ENCODE data around the gene NUTM1.

Gene NUTM1

DNA sequence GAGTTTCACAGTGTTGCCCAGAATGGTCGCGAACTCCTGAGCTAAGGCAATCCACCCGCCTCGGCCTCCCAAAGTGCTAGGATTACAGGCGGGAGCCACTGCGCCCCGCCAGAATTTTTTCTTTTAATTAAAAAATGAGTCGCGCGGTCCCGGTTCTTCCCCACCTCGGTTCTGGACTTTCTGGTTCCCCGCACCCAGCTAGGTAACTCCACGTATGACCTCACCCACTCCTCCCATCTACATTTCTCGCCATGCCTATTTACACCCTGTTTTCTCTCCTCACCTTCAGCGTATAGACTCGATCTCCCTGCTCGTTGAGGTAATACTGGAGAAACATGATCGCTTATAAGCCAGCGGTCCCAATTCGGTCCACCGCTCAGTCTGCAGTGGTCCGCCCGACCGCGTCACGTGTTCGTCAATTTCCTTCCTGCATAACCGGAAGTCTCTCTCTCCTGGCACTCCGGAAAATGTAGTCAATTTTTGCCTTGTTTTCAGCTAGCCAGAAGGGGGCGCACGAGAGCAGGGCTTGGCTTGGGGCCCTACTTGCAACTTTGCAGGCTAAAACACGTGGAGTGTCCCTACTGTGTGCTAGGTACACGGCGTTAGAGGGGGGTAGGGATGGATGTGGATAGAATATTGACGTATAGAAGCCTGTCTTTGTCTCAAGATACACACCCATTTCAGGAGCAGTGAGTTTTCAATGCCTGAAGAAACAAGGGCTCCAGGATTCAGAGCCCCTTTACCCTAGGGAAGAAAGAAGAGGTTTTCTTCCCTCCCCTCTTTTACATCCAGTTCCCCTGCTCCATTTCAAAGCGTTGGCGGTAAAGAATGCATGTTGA lies at the start of gene NUTM1, which contains the start of gene NOP10:
Gene NUTM1 (plus strand): TSS at position 579 of the 839 bp plus-strand sequence. CDS start 382 bp downstream, outside the sequence.
Gene NOP10 (minus strand): TSS at position 400 of the 839 bp plus-strand sequence. CDS start 63 bp downstream, at position 337.
- DNase-seq, result peak; percentile 88

- DNase-seq, result peak; percentile 30
These were observed 46.1 kb upstream of the NUTM1 start for GRCh38 chr15:34297059-34297458.

DNA sequence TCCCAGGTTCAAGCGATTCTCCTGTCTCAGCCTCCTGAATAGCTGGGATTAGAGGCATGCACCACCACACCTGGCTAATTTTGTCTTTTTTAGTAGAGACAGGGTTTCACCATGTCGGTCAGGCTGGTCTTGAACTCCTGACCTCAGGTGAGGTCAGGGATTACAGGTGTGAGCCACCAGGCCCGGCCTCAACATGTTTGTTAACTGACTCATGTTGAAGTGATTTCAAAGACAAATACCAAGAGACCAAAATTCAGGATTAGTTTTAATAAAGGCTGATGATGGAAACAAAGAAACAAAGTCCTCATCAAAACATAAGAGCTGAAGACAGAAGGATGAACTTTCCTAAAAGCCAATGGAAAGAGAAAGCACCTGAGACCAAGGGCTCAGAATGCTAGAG lies 42.1 kb upstream of the NUTM1 start:
- DNase-seq, result no peak

DNA sequence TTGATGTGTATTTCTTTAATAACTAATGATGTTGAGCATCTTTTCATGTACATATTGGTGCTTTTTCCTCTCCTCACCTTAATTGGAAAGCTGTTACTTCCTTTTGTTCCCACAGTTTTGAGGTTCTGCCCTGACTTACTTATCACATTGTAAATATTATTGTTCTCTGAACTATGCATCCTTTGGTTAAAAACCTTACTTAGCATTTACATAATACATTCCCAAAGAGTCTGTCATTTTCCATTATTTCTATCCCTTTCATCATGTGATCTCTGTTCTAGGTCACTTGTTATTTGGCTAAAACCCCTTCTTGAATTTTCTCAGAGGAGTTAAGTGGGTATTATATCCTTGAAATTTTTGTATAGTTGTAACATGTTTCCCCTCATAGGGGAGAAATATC lies 38.5 kb upstream of the NUTM1 start:
- peak; percentile 69 for DNase-seq

DNA sequence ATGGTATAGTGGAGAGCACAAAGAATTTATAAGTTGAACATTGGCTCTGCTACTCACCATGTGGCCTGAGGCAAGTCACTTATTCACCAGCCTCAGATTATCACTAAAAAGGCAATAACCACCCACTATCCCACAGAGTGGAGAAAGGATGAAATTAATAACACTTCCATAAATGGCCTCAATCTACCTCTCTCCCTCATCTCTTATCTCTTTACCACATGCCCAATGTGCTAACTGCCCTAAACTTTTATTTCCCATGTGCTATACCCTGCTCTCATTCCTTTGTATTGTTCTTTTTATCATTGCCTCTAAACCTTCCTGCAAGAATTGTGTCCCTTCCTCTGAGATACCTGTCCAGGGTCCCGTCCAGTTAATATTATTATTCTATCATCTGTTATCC lies 31.6 kb upstream of the NUTM1 start:
- DNase-seq, result no peak

- DNase-seq, result no peak
These were observed 28.3 kb upstream of the NUTM1 start for GRCh38 chr15:34314491-34315490.

- DNase-seq, result peak; percentile 69
These were observed 24.6 kb upstream of the NUTM1 start for GRCh38 chr15:34318277-34319079.

DNA sequence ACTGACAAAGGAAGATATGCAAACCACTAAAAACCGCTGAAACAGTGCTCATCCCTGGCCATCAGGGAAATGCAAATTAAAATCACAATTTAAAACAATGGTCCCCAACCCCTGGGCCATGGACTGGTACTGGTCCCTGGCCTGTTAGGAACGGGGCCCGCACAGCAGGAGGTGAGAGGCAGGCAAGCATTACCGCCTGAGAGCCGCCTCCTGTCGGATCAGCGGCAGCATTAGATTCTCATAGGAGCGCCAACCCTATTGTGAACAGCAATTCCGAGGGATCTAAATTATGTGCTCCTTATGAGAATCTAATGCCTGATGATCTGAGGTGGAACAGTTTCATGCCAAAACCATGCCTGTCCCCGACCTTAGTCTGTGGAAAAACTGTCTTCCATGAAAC lies 19.9 kb upstream of the NUTM1 start:
- DNase-seq, result no peak

GRCh38 chr15:34324933-34325332 lies 18.2 kb upstream of the NUTM1 start:
- DNase-seq, result no peak

DNA sequence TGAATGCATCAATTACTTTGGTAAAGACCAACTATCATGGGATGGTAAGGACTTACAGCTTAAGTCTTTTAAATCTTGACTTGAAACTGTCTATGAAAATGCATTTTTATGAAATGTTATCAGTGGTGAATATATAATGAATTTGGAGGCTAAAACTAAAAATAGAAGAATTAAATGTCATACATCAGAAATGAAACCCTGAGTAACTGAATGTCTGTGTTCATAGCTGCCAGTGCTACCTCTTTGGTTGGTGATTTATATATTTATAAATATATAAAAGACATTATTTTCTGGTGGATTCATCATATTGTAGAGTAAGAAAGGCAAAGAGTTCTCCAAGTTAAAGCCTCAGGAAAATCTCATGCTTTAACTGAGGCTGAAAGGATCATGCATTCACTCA lies 17.7 kb upstream of the NUTM1 start:
- DNase-seq, result no peak

- no peak for DNase-seq
These were observed 15.2 kb upstream of the NUTM1 start for GRCh38 chr15:34327906-34328305.

DNA sequence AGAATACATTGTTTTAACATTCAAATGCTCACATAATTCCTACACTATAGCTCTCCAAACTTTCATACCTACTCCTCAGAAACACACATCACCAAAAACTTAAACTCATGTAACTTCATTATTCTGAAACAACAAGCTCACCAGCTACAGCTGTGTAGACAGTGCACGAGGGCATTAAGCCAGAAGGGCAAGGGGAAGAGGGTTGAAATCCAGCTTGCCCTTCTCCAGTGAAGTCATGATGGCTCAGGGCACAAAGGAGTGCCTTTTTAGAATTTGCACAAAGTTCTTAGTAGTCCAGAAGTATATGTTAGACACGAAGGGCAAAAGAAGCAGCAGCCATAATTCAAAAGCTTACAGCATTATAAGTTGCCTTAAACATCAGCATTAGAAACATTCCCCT lies 14.1 kb upstream of the NUTM1 start:
- no peak for DNase-seq

- no peak for DNase-seq
These were observed 12.8 kb upstream of the NUTM1 start for GRCh38 chr15:34330279-34330678.

- no peak for DNase-seq
These were observed 11.3 kb upstream of the NUTM1 start for GRCh38 chr15:34331809-34332208.

- DNase-seq, result no peak
These were observed 10.5 kb upstream of the NUTM1 start for GRCh38 chr15:34332553-34333120.

- no peak for DNase-seq
These were observed 8.4 kb upstream of the NUTM1 start for GRCh38 chr15:34334672-34335071.

DNA sequence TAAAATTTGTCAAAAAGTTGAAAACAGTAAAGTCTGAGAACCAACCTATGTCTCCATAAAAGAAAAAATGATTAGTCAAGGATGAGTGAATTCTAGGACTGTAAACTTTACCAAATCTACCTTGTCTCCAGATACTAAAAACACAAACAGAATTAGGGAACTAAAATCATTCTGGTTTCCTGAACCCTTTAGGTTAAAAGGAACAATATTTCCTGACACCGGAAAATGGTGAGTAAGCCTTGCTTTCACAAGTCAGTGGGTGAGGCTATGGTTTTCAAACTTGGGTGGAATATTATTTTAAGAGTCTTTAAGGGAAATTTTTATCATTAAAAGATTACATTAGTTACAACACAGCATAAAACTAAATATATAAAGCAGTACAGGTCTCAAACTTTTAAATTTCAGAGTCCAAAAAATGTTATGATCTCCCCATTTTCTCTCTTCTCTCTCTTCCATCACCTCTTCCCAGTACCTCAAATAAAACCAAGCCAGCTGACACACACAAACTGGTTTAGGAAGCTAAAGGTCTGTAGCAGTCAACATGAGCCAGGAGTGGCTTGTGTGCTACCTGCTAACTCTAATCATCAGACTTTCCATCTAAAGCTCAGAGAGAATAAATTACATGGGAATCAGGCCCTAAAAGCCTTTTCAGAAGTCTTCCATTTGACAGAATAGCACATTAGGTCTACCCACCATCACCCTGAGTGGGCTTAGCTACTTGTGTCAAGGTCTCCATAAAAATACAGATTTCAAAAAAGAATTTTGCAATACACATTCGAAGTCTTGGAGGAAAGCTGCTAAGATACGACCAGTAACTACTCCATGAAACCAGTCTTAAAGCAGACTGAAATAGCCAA lies 7.7 kb upstream of the NUTM1 start:
- DNase-seq, result no peak

- DNase-seq, result no peak
These were observed 6.7 kb upstream of the NUTM1 start for GRCh38 chr15:34336231-34336990.

- no peak for DNase-seq
These were observed 6.0 kb upstream of the NUTM1 start for GRCh38 chr15:34336991-34337556.
